DMS79 treated with DMSO at 0.1 percent for 48 hours (cell line): ENCODE results near the gene HAPLN2.

ENCODE experiments used
- DNase-seq: peaks from one replicate; lab custom pipeline; 2025; lab: John Stamatoyannopoulos, UW

The HAPLN2 gene

GRCh38 chr1:156645056-156645455 lies 25.8 kb downstream of the HAPLN2 start:
- no peak for DNase-seq

DNA sequence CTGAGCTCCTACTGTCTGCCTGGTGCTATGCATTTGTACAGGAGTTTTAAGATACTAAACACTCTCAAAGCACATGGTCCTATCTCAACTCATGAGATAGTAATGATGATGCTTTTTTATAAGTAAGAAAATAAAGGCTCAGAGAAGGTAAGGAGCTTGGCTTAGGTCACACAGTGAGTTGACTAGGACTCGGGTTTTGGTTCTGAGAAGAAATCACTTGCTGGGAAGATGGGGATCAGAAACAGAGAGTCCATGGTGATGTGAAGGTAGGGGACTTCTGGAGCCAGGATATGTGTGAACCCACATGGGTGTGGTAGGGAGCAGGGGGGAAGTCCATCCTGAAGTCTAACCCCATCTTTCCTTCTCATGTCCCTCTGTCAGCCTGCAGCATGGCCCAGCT lies 26.5 kb downstream of the HAPLN2 start:
- DNase-seq = no peak

DNA sequence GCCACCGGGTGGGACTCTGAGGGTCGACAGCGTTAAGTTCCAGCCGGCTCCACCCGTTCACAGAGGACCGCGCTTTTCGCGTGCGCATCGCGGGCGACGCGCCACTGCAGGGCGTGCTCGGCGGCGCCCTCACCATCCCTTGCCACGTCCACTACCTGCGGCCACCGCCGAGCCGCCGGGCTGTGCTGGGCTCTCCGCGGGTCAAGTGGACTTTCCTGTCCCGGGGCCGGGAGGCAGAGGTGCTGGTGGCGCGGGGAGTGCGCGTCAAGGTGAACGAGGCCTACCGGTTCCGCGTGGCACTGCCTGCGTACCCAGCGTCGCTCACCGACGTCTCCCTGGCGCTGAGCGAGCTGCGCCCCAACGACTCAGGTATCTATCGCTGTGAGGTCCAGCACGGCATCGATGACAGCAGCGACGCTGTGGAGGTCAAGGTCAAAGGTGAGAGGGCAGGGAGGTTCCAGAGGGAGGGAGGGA lies 27.6 kb downstream of the HAPLN2 start:
- DNase-seq = no peak

DNA sequence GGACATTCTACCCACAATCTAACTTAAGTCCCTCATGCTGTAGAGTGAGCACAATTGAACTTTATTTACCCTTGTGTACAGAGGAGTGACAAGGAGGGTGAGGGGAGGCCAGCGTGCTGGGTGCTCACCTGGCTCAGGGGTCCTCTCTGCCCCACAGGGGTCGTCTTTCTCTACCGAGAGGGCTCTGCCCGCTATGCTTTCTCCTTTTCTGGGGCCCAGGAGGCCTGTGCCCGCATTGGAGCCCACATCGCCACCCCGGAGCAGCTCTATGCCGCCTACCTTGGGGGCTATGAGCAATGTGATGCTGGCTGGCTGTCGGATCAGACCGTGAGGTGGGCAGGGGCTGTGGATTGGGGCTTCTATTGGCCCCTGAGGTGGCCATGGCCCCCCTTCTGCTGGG lies 28.1 kb downstream of the HAPLN2 start:
- DNase-seq = no peak

DNA sequence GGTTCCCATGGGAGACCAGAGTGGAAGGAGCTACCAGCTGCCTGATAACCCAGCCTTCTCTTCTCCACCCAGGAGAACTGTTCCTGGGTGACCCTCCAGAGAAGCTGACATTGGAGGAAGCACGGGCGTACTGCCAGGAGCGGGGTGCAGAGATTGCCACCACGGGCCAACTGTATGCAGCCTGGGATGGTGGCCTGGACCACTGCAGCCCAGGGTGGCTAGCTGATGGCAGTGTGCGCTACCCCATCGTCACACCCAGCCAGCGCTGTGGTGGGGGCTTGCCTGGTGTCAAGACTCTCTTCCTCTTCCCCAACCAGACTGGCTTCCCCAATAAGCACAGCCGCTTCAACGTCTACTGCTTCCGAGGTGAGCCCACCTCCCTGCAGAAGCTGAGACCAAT lies 29.3 kb downstream of the HAPLN2 start:
- no peak for DNase-seq

GRCh38 chr1:156648951-156649350 lies 29.7 kb downstream of the HAPLN2 start:
- DNase-seq = no peak

DNA sequence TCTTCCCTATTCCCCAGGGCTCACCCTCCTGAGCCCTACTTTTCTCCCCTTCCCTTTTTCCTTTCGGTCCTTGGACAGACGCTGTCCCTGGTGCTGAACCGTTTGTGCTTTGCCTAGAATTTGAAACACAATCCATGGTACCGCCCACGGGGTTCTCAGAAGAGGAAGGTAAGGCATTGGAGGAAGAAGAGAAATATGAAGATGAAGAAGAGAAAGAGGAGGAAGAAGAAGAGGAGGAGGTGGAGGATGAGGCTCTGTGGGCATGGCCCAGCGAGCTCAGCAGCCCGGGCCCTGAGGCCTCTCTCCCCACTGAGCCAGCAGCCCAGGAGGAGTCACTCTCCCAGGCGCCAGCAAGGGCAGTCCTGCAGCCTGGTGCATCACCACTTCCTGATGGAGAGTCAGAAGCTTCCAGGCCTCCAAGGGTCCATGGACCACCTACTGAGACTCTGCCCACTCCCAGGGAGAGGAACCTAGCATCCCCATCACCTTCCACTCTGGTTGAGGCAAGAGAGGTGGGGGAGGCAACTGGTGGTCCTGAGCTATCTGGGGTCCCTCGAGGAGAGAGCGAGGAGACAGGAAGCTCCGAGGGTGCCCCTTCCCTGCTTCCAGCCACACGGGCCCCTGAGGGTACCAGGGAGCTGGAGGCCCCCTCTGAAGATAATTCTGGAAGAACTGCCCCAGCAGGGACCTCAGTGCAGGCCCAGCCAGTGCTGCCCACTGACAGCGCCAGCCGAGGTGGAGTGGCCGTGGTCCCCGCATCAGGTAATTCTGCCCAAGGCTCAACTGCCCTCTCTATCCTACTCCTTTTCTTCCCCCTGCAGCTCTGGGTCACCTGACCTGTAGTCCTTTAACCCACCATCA lies 33.1 kb downstream of the HAPLN2 start:
- no peak for DNase-seq

DNA sequence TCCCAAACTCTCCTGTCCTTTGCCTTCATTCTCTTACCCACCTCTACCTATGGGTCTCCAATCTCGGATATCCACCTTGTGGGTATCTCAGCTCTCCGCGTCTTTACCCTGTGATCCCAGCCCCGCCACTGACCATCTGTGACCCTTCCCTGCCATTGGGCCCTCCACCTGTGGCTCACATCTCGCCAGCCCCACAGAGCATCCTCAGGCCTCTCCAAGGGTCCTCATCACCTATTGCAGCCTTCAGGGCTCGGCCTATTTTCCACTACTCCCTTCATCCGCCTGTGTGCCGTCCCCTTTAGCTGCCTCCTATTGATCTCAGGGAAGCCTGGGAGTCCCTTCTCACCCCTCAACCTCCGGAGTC lies 33.8 kb downstream of the HAPLN2 start:
- DNase-seq = no peak

DNA sequence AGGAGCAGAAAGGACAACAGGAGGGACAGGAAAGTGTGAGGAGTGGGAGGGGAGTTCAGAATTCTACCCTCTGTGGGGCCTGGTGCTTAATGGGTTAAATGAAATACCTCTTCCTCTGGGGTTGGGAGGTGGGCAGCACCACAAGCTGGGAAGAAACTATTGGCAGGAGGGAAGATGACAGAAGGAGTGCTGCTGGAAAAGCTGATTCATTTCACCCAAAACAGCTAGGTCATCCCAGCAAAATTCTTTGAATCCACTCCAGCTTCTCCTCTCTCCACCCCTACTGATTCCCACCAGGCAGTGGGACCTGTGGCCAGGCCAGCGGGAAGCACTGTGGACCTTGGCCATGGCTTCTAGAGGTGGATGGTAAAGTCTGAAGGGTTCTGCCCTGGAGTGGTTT lies 35.5 kb downstream of the HAPLN2 start:
- no peak for DNase-seq

DNA sequence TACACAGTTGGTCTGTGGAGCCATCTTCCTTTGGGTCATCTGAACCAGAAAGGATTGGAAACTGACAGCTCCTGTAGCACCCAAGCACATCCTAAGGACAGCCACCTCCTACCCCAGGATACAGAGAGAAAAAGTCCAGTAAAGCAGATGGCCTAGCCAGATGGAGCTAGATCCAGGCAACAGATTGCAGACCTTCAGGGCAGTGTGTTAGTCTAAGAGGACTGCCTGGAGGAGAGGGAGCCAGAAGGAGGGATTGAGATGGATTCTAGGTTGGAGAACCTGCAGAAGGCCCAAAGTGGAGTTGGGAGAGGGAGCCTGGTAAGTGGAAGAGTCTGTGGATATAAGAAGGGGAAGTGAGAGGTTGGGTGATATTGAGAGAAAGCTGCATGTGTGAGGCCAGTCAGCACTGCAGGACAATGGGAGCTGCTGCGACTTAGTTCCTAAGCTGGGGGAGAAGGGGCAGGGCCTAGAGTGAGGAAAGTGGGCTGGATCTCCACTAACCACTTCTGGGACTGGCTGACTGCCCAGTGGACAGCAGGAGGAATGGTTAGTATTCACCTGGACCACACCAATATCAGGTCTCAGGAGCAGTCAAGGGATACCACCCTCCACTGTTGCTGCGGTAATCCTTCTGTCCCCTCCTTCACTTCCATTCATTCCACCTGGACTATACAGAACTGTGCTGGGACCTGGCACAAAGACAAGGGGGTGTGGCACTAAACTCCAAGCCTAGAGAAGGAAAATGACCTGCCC lies 36.1 kb downstream of the HAPLN2 start:
- DNase-seq = no peak

GRCh38 chr1:156655904-156656516 lies 36.8 kb downstream of the HAPLN2 start:
- no peak for DNase-seq

- DNase-seq = peak; percentile 59
These were observed 37.9 kb downstream of the HAPLN2 start for GRCh38 chr1:156656806-156657740.

DNA sequence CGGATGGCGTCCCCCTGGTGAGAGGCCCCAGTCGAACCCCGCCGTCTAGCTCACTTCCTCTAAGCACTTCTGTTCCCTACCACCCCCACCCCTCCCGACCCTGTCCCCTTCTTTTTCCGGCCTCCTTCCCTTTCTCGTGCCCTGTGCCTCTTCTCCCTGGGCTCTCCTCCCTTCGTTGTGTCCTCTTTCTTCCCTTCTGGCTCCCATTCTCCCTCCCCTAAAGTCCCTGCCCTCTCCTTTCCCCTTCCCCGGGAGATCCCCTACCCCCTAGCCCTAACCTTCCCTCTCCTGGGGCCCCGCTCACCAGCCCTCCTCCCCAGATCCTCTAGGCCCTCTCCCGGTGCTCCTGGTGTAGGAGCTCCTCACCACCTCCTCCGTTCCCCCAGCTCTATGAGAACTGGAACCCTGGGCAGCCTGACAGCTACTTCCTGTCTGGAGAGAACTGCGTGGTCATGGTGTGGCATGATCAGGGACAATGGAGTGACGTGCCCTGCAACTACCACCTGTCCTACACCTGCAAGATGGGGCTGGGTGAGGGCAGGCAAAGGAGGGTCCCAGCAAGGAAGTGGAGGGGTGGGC lies 38.6 kb downstream of the HAPLN2 start:
- DNase-seq = no peak

DNA sequence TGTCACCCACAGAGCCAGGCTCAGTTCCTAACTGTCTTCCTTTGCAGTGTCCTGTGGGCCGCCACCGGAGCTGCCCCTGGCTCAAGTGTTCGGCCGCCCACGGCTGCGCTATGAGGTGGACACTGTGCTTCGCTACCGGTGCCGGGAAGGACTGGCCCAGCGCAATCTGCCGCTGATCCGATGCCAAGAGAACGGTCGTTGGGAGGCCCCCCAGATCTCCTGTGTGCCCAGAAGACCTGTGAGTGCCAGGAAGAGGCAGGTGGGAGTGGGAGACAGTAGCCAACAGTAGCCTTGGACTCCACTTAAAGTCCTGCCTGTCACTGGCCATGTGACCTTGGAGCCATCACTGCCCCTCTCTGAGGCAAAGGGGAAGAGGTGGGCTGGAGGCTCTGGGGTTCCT lies 39.3 kb downstream of the HAPLN2 start:
- no peak for DNase-seq

DNA sequence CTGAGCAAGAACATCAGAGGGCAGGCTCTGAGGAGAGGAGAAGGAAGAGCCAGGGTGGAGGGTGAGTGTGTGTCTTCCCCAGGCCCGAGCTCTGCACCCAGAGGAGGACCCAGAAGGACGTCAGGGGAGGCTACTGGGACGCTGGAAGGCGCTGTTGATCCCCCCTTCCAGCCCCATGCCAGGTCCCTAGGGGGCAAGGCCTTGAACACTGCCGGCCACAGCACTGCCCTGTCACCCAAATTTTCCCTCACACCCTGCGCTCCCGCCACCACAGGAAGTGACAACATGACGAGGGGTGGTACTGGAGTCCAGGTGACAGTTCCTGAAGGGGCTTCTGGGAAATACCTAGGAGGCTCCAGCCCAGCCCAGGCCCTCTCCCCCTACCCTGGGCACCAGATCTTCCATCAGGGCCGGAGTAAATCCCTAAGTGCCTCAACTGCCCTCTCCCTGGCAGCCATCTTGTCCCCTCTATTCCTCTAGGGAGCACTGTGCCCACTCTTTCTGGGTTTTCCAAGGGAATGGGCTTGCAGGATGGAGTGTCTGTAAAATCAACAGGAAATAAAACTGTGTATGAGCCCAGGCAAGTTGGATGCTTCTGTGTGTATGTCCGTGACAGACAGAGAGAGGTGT lies 39.8 kb downstream of the HAPLN2 start:
- no peak for DNase-seq

- DNase-seq = no peak
These were observed 40.4 kb downstream of the HAPLN2 start for GRCh38 chr1:156659661-156659987.

DNA sequence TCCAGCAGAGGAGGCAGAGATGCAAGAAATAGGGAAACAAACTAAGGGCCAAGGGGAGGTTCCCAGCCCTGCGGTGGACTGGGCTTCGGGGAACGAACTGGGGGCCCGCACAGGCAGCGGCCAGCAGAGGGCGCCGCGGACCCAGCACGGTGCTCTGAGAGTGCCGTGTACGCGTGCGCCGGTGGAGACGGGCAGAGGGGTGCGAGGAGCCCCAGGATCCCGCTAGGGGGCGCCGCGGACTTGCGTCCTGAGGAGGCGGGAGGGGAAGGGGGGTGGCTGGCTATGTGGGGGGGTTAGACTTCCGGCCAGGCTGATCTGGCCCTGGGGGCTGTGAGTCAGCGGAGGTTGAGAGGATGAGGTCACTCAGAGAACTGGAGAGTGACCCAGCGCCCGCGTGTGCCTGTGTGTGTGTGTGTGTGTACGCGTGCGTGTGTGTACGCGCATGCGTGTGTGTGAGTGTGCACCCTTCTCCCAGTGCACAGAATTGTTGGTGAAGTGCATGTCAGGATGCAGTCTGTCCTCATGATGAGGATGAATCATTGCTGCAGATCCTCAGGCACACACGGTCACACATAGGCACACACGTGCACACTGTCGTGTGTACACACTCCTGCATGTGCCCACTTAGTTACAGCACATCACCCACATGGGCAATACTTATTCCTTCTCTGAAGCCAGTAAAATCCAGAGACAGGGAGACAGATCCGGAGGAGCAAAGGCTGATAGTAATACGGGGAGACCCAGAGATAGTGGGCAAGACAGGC lies 41.0 kb downstream of the HAPLN2 start:
- DNase-seq = peak; percentile 74

- no peak for DNase-seq
These were observed 41.5 kb downstream of the HAPLN2 start for GRCh38 chr1:156660752-156661112.

DNA sequence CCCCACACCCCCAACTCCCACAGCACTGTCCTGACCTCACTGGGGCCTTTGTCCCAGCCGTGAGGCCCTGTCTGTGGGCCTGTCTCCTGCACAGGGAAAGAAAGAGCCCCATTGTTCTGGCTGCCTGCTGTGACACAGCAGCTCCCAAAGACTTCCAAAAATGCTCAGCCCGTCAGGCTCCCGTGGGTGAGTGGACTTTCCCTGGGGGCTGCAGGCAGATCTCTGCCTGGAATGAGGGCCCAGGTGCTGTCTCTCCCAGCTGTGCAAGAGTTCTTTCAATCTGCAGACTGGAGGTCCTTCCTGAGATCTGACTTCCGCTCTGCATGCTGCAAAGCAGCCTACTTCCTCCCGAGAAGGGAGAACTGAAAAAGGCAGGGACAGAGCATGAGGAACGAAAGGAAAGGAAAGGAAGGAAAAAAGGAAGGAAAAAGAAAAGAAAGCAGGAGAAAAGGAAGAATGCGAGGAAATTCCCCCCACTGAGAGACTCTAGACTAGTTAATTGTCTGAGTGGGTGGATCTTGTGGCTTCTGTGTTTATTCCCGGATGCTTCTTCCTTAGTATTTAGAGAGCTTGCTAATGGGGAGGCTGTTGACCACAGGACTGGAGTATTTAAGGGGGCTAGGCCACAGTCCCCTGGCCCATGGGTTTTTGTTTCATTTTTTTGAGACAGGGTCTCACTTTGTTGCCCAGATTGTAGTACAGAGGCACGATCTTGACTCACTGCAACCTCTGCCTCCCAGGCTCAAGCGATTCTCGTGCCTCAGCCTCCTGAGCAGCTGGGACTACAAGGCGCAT lies 43.0 kb downstream of the HAPLN2 start:
- no peak for DNase-seq

DNA sequence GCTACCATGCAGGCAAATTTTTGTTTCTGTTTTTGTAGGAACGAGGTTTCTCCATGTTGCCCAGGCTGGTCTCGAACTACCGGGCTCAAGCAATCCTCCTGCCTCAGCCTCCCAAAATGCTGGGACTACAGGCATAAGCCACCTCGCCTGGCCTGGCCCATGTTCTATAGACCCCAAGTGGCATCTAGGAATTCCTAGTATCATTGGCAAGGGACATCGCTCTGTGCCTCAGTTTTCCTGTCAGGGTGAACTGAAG lies 43.5 kb downstream of the HAPLN2 start:
- no peak for DNase-seq
